ENCODE measurements around the gene TMEM51. TPM values are rescaled to one million over a fixed set of nuclear protein-coding genes. Genes with fewer than 3 reads are reported as not detected.

The TMEM51 gene
- total RNA-seq, 1 donor from 2014 or later = 31.4 TPM

DNA sequence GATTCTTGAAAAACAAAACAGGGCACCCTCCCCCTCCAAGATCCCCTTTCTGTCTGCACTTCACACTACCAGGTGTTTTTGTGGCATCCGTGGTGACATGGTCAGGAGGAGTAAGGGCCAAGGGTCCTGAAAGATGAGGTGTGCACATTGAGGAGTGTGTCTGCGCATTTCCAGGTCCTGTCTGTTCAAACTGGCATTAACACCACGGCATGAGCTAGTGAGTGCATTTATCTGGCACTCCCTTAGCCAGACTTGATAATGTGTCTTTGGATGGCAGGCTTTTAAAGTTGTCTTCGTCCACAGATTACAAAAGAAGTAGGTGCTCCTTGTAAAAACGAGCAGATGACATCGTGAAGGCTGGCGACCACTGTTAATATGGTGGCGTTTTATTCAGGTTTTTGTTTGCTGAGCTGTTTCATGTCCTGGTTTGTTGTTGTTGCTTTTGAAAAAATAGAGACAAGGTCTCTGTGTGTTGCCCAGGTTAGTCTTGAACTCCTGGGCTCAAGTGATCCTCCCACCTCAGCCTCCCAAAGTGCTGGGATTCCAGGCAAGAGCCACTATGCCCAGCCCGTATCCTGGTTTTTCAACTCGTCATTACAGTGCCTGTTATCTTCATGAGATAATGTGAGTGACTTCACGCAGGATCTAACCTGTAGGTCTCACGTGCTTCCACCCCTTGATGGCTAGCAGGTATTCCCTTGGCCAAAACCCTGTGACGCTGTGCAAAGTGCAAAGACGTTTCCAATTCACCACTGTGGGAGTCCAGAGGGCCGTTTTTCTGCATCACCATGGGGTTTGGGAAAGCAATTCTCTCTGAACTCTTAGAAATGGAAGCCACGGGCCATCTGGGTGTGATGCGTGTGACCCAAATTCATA lies 4.2 kb downstream of the TMEM51 start:
- intact Hi-C loops (cut with DNase I) = loop anchor here (10.0 kb wide), 1 partner anchor 57 kb away; no protein-coding TSS in a partner anchor
- Histone ChIP-seq H3K36me3 (no peaks in the 10 kb centered on the region), H3K27me3 (no peaks in the 10 kb centered on the region), H3K9me3 (no peaks in the 10 kb centered on the region), H3K4me1 (peaks cover 46% of the 10 kb centered on the region), H3K4me3 (no peak overlapping the region), H3K27ac (no peak overlapping the region)
- DNase-seq (ENCODE audit: extremely low spot score in 2 of 2) = no peak
- TF ChIP-seq, protein P1, sequence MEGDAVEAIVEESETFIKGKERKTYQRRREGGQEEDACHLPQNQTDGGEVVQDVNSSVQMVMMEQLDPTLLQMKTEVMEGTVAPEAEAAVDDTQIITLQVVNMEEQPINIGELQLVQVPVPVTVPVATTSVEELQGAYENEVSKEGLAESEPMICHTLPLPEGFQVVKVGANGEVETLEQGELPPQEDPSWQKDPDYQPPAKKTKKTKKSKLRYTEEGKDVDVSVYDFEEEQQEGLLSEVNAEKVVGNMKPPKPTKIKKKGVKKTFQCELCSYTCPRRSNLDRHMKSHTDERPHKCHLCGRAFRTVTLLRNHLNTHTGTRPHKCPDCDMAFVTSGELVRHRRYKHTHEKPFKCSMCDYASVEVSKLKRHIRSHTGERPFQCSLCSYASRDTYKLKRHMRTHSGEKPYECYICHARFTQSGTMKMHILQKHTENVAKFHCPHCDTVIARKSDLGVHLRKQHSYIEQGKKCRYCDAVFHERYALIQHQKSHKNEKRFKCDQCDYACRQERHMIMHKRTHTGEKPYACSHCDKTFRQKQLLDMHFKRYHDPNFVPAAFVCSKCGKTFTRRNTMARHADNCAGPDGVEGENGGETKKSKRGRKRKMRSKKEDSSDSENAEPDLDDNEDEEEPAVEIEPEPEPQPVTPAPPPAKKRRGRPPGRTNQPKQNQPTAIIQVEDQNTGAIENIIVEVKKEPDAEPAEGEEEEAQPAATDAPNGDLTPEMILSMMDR (IDR thresholded peaks at IDR 0.05) = no peak
- TF ChIP-seq POLR2AphosphoS5 (IDR thresholded peaks at IDR 0.05; ENCODE audit: insufficient read depth in 1 of 2, low read depth in 1 of 2) (no peak), POLR2A (IDR thresholded peaks at IDR 0.05) (no peak)

DNA sequence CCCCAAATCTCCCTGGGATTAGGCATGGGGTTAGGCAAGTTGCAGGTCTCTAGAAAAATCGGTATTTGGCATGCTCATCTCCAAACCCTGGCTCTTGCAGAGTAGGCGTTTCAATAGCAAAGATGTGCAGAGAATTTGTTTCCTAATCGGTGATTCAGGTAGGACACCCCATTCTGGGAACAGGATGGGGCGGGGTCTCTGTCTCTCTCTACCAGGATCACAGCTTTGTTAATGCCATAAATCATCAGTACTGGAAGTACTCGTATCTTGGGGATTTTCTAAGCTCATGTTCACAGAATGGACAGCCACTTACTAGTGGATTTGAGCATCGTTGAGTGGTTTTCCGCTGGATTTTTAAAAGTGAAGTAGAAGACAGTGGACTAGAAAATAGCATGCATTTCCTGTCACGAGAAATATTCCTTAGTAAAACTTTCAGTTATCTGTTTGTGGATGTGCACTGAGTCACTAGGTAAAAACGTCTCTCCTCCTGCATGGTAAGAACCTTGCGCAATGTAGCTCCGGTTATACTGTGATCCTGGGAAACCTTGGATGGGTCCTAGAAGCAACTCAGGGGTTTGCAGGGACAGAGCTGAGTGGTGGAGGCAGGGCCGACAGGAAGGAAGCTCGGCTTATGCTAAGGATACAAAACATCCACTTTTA lies 5.1 kb downstream of the TMEM51 start:
- peaks cover 46% of the 10 kb centered on the region for H3K4me1 ChIP-seq
- H3K27me3 ChIP-seq = no peaks in the 10 kb centered on the region
- no peak for DNase-seq (ENCODE audit: extremely low spot score in 2 of 2)
- intact Hi-C loops (cut with DNase I) = loop anchor here (10.0 kb wide), 1 partner anchor 56 kb away; no protein-coding TSS in a partner anchor
- TF ChIP-seq POLR2A (IDR thresholded peaks at IDR 0.05) (no peak), POLR2AphosphoS5 (IDR thresholded peaks at IDR 0.05; ENCODE audit: insufficient read depth in 1 of 2, low read depth in 1 of 2) (no peak)
- no peaks in the 10 kb centered on the region for H3K36me3 ChIP-seq
- H3K4me3 ChIP-seq = no peak overlapping the region
- no peaks in the 10 kb centered on the region for H3K9me3 ChIP-seq
- H3K27ac ChIP-seq = no peak overlapping the region

GRCh38 chr1:15159166-15159555 lies 5.6 kb downstream of the TMEM51 start:
- intact Hi-C loops (cut with DNase I) = loop anchor here (10.0 kb wide), 1 partner anchor 56 kb away; no protein-coding TSS in a partner anchor
- H3K4me3 ChIP-seq = no peak overlapping the region
- H3K27me3 ChIP-seq = no peaks in the 10 kb centered on the region
- DNase-seq (ENCODE audit: extremely low spot score in 2 of 2) = no peak
- H3K27ac ChIP-seq = no peak overlapping the region
- H3K36me3 ChIP-seq = no peaks in the 10 kb centered on the region
- peaks cover 43% of the 10 kb centered on the region for H3K4me1 ChIP-seq
- no peaks in the 10 kb centered on the region for H3K9me3 ChIP-seq
- TF ChIP-seq, protein P1 (IDR thresholded peaks at IDR 0.05) = no peak
- TF ChIP-seq POLR2A (IDR thresholded peaks at IDR 0.05) (no peak), POLR2AphosphoS5 (IDR thresholded peaks at IDR 0.05; ENCODE audit: insufficient read depth in 1 of 2, low read depth in 1 of 2) (no peak)

DNA sequence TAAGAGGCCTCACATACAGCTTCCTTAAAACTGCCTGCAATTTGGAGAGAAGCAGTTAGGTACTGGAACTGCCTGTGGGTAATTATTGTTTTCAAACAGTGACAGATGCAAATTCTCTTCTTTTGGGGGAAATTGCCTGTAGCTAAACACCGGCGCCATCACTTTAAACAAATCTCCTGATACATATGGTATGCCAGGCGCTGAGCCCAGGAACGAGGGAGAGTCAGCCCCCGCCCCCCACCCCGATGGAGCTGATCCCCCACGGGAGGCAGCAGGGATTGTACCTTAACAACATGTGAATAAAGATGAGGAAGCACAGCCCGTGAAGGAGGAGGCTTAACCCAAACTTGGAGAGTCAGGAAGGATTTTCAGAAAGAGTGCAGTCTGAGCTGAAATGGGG lies 7.1 kb downstream of the TMEM51 start:
- Histone ChIP-seq H3K9me3 (no peaks in the 10 kb centered on the region), H3K27me3 (no peaks in the 10 kb centered on the region), H3K4me3 (no peak overlapping the region), H3K27ac (no peak overlapping the region), H3K36me3 (no peaks in the 10 kb centered on the region), H3K4me1 (peaks cover 29% of the 10 kb centered on the region)
- intact Hi-C loops (cut with DNase I) = no loop called here
- no peak for DNase-seq (ENCODE audit: extremely low spot score in 2 of 2)
- TF ChIP-seq, protein P1 (IDR thresholded peaks at IDR 0.05) = no peak
- TF ChIP-seq POLR2A (IDR thresholded peaks at IDR 0.05) (no peak), POLR2AphosphoS5 (IDR thresholded peaks at IDR 0.05; ENCODE audit: insufficient read depth in 1 of 2, low read depth in 1 of 2) (no peak)

DNA sequence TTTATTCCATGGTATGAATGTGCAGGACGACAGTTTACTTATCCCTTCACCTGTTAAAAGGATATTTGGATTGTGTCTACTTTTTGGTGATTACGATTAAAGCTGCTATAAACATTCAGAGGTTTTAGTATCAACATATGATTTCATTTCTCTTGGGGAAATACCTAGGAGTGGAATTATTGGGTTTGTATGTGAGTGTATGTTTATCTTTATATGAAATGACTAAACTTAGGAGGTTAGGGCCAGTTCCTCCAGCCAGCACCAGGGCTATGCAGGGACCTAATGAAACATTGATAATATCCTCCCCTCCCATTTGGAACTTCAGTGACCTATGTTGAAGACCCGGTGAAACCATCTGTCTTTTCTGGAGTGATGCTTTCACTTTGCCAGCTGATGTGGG lies 13.8 kb downstream of the TMEM51 start:
- TF ChIP-seq, protein P1 (IDR thresholded peaks at IDR 0.05) = no peak
- TF ChIP-seq POLR2AphosphoS5 (IDR thresholded peaks at IDR 0.05; ENCODE audit: insufficient read depth in 1 of 2, low read depth in 1 of 2) (no peak), POLR2A (IDR thresholded peaks at IDR 0.05) (no peak)
- Histone ChIP-seq H3K27ac (no peak overlapping the region), H3K9me3 (no peaks in the 10 kb centered on the region), H3K4me3 (no peak overlapping the region), H3K36me3 (no peaks in the 10 kb centered on the region), H3K27me3 (no peaks in the 10 kb centered on the region), H3K4me1 (peaks cover 18% of the 10 kb centered on the region)
- no peak for DNase-seq (ENCODE audit: extremely low spot score in 2 of 2)
- intact Hi-C loops (cut with DNase I) = no loop called here
